Neural progenitor cell (in vitro differentiated cells): ENCODE results near the gene SIGLEC10. TPM values are rescaled to one million over a fixed set of nuclear protein-coding genes. Genes with fewer than 3 reads are reported as not detected.

Experiments
- DNase-seq: peaks from one replicate; pipeline ENCODE4 v3.0.0-alpha.2; 2016; ENCODE audit warnings: low spot score
- H2AFZ ChIP-seq: fragments of 200-600 bp; sonication (generic); replicated peaks from 2 replicates; pipeline ENCODE4 v1.6.1; 2016; ENCODE audit warnings: antibody characterized with exemption
- H3F3A ChIP-seq: fragments of 200-600 bp; sonication (generic); 2 replicates; pipeline ENCODE4 v1.6.1; 2016; ENCODE audit warnings: antibody characterized with exemption, low read depth
- H3K27ac ChIP-seq: fragments of 200-600 bp; sonication (generic); 2 replicates; pipeline ENCODE4 v1.5.1; 2016; ENCODE audit warnings: mild to moderate bottlenecking
- H3K27me3 ChIP-seq: fragments of 200-600 bp; sonication (generic); 2 replicates; pipeline ENCODE4 v1.6.1; 2016; ENCODE audit warnings: mild to moderate bottlenecking, moderate library complexity
- H3K36me3 ChIP-seq: fragments of 200-600 bp; sonication (generic); 2 replicates; pipeline ENCODE4 v1.5.1; 2016
- H3K4me1 ChIP-seq: fragments of 200-600 bp; sonication (generic); 2 replicates; pipeline ENCODE4 v1.6.1; 2016; ENCODE audit warnings: mixed run types
- H3K4me2 ChIP-seq: fragments of 200-600 bp; sonication (generic); 2 replicates; pipeline ENCODE4 v1.6.1; 2016
- H3K4me3 ChIP-seq: fragments of 200-600 bp; sonication (generic); 2 replicates; pipeline ENCODE4 v1.5.1; 2016
- H3K79me2 ChIP-seq: fragments of 200-600 bp; sonication (generic); 2 replicates; pipeline ENCODE4 v1.6.1; 2016; ENCODE audit warnings: low read depth
- H3K9ac ChIP-seq: fragments of 200-600 bp; sonication (generic); 2 replicates; pipeline ENCODE4 v1.6.1; 2016
- H3K9me3 ChIP-seq: fragments of 200-600 bp; sonication (generic); 2 replicates; pipeline ENCODE4 v1.5.1; 2016; ENCODE audit warnings: low read depth
- H4K20me1 ChIP-seq: fragments of 200-600 bp; sonication (generic); 2 replicates; pipeline ENCODE4 v1.6.1; 2016; ENCODE audit warnings: low read depth
- H3K27ac Mint-ChIP-seq: 3 replicates; pipeline ENCODE4 v1.8.0; 2021; ENCODE audit warnings: mixed read lengths
- H3K27me3 Mint-ChIP-seq: 2 replicates; pipeline ENCODE4 v1.8.0; 2022; ENCODE audit warnings: low read depth, mild to moderate bottlenecking, inconsistent platforms, moderate library complexity, mixed read lengths; ENCODE audit not compliant: insufficient read depth
- H3K36me3 Mint-ChIP-seq: 3 replicates; pipeline ENCODE4 v1.8.0; 2021; ENCODE audit warnings: mixed read lengths
- H3K4me1 Mint-ChIP-seq: 3 replicates; pipeline ENCODE4 v1.8.0; 2021; ENCODE audit warnings: mixed read lengths
- H3K4me3 Mint-ChIP-seq: 3 replicates; pipeline ENCODE4 v1.8.0; 2021; ENCODE audit warnings: mild to moderate bottlenecking, moderate library complexity, mixed read lengths
- H3K9me3 Mint-ChIP-seq: 3 replicates; pipeline ENCODE4 v1.8.0; 2020; ENCODE audit warnings: mixed read lengths
- CTCF ChIP-seq: fragments of 200-600 bp; sonication (generic); IDR thresholded peaks from 2 replicates; pipeline ENCODE4 v1.5.1; 2017; ENCODE audit warnings: antibody characterized with exemption, mild to moderate bottlenecking
- EZH2 ChIP-seq: fragments of 200-600 bp; sonication (generic); IDR thresholded peaks from 2 replicates; pipeline ENCODE4 v1.6.1; 2017; ENCODE audit warnings: antibody characterized with exemption, mild to moderate bottlenecking, moderate library complexity
- EZH2phosphoT487 ChIP-seq: fragments of 200-600 bp; sonication (generic); IDR thresholded peaks from 2 replicates; pipeline ENCODE4 v1.6.1; 2017; ENCODE audit warnings: antibody characterized with exemption
- total RNA-seq: library from RNA; depleted of rRNA; stranded (reverse); fragments of >200 nt; gene quantifications from 2 replicates; pipeline ENCODE4 v1.2.3, GENCODE V29; 2015; ENCODE audit warnings: low replicate concordance

Gene SIGLEC10
- total RNA-seq, 1 donor from 2014 or later: not detected

GRCh38 chr19:51377422-51377821 is 40.0 kb downstream of the SIGLEC10 start:
- Mint-ChIP-seq H3K9me3 (peaks cover 6% of the 10 kb centered on the region), H3K4me1 (no peaks in the 10 kb centered on the region), H3K27ac (no peak overlapping the region), H3K36me3 (no peaks in the 10 kb centered on the region), H3K27me3 (peaks cover 9% of the 10 kb centered on the region), H3K4me3 (no peak overlapping the region)
- Histone ChIP-seq H2AFZ (no peak overlapping the region), H3K9me3 (no peaks in the 10 kb centered on the region), H3K4me3 (no peak overlapping the region), H3K4me2 (no peak overlapping the region), H3K4me1 (no peaks in the 10 kb centered on the region), H3K27me3 (no peaks in the 10 kb centered on the region), H4K20me1 (no peaks in the 10 kb centered on the region), H3F3A (no peaks in the 10 kb centered on the region), H3K27ac (no peak overlapping the region), H3K9ac (no peak overlapping the region), H3K36me3 (no peaks in the 10 kb centered on the region), H3K79me2 (no peaks in the 10 kb centered on the region)
- TF ChIP-seq CTCF (no peak), EZH2phosphoT487 (no peak), EZH2 (no peak)
- no peak for DNase-seq

GRCh38 chr19:51375504-51376221 is 41.8 kb downstream of the SIGLEC10 start:
- Histone ChIP-seq H3K9ac (no peak overlapping the region), H3K27ac (no peak overlapping the region), H3K4me2 (no peak overlapping the region), H3F3A (no peaks in the 10 kb centered on the region), H3K4me1 (no peaks in the 10 kb centered on the region), H2AFZ (no peak overlapping the region), H3K27me3 (no peaks in the 10 kb centered on the region), H4K20me1 (no peaks in the 10 kb centered on the region), H3K4me3 (no peak overlapping the region), H3K36me3 (no peaks in the 10 kb centered on the region), H3K9me3 (no peaks in the 10 kb centered on the region), H3K79me2 (no peaks in the 10 kb centered on the region)
- peaks cover 4% of the 10 kb centered on the region for H3K9me3 Mint-ChIP-seq
- no peak for TF ChIP-seq EZH2phosphoT487
- no peak for TF ChIP-seq CTCF
- no peak for TF ChIP-seq EZH2
- H3K36me3 Mint-ChIP-seq: no peaks in the 10 kb centered on the region
- DNase-seq: no peak
- peaks cover 9% of the 10 kb centered on the region for H3K27me3 Mint-ChIP-seq
- H3K4me1 Mint-ChIP-seq: no peaks in the 10 kb centered on the region
- no peak overlapping the region for H3K4me3 Mint-ChIP-seq
- H3K27ac Mint-ChIP-seq: no peak overlapping the region

GRCh38 chr19:51372649-51373504 is 44.6 kb downstream of the SIGLEC10 start, which contains the start of gene NKG7:
Gene NKG7, minus strand, starts transcription at chr19:51372654. Its CDS starts 119 bp downstream, at chr19:51372535.
- Mint-ChIP-seq H3K4me1 (peaks cover 5% of the 10 kb centered on the region), H3K4me3 (peak within 1 kb of the TSS; percentile 35), H3K36me3 (no peaks in the 10 kb centered on the region), H3K9me3 (no peaks in the 10 kb centered on the region), H3K27me3 (peaks cover 10% of the 10 kb centered on the region), H3K27ac (no peak within 1 kb of the TSS)
- Histone ChIP-seq H3F3A (peaks cover 7% of the 10 kb centered on the region), H3K4me2 (no peak within 1 kb of the TSS), H2AFZ (no peak within 1 kb of the TSS), H3K27ac (no peak within 1 kb of the TSS), H3K9me3 (no peaks in the 10 kb centered on the region), H3K4me3 (no peak within 1 kb of the TSS), H3K36me3 (no peaks in the 10 kb centered on the region), H3K79me2 (no peaks in the 10 kb centered on the region), H4K20me1 (no peaks in the 10 kb centered on the region), H3K9ac (no peak within 1 kb of the TSS), H3K4me1 (peaks cover 7% of the 10 kb centered on the region), H3K27me3 (no peaks in the 10 kb centered on the region)
- no peak for TF ChIP-seq EZH2phosphoT487
- TF ChIP-seq CTCF: no peak
- TF ChIP-seq EZH2: no peak
- DNase-seq: no peak
